Activated CD4-positive, alpha-beta T cell treated with anti-CD3 and anti-CD28 coated beads, Interleukin-2, Interleukin-4, amounts not matched to agents 100 ng/mL and 50 ng/mL, durations not matched to agents 16 hours and 8 hours (primary cell): ENCODE data around the gene FAM83C.

Experiments used
- DNase-seq: peaks from one replicate; pipeline ENCODE4 v3.0.0-alpha.2; 2020; ENCODE audit warnings: low spot score

FAM83C gene

GRCh38 chr20:35291654-35292503 is at the start of gene FAM83C:
Gene FAM83C, minus strand, starts transcription at chr20:35292425. Its CDS starts 121 bp downstream, at chr20:35292304.
- no peak for DNase-seq

GRCh38 chr20:35341366-35342028 is 49.3 kb upstream of the FAM83C start:
- DNase-seq: no peak

- no peak for DNase-seq
Measured at GRCh38 chr20:35340436-35340835, 48.2 kb upstream of the FAM83C start.

- DNase-seq: no peak
Measured at GRCh38 chr20:35339636-35340035, 47.4 kb upstream of the FAM83C start.

GRCh38 chr20:35339007-35339406 is 46.8 kb upstream of the FAM83C start:
- DNase-seq: no peak

DNA sequence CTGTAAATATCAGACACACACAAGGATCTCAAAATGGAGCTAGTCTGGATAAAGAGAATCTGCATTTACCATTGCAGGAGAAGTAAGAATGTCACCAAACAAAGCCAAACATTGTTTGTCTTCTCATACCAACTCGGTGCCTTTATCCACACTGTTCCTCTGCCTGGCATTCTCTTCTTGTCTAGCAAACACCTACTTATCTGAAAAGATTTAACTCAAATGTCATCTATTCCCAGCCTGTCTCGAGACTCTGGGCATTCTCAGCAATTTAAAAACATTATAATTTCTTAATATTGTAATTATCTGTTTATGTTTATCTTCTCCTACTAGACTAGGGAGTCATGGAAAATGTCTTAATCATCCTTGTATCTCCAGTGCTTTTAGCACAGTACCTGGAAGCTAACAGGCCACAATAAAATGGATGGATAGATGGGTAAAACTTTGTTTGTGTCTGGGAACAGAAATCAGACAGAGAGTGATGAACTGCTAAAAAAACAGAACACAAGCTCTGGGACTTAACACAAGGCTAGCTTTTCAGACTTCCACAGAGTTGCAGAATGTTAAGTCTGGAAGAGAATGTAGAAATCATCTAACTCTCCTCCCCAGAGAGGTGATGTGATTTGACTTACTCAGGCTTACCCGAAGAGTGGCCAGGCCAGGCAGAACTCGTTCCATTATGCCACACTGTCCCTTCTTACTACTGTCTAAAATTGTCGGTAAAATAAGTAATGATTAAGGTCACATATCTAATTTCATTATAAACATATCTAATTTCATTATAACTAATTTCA is 42.3 kb upstream of the FAM83C start:
- DNase-seq: no peak

DNA sequence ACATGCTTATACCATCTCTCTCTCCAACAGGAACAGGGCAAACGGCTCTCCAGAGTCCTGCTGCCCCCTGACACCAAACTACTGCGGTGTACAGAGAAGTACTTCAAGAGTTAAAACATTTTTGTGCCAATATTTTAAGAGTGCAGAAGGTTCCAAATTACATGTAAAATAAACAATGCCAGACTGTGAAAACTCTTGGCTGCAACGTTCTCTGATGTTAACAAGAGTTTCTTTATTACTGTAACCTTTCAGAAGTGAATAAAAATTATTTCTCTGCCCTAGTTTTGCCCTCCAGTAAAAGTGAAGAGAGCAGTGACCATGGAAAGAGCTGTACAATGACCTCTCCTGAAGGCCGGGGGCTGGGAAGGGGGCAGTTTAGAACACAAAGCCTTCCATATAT is 41.4 kb upstream of the FAM83C start:
- no peak for DNase-seq

- DNase-seq: no peak
Measured at GRCh38 chr20:35332540-35333200, 40.4 kb upstream of the FAM83C start.

DNA sequence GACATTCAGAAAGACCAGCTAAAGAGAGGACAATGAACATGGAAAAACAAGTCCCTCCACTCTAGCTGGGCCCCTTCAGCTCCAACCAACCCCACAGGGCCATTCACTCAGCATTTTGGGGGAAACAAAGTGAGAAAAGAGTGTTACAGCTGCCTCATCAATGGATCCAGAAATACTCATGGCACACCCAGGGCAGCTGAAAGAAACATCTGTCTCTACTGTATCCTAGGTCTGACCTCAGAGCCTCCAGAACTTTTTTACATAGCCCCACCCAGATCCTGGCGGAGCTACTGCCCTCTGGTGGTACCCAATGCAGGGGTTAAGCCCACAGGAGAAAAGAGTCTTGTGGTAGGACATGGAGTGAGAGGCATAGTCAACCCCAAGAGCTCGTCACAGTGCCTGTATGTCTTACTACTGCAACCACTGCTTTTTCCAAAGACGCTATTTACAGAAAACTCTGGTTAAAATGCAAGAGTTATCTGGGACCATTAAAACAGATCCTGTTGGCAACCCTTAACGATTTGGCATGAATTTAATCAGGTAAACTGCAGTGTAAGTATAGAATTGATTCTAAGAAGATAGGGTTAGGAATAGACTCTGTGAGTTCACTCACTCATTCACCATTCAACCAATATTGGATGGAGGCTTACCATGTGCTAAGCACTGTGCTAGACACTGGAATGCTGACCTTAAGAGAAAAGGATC is 37.4 kb upstream of the FAM83C start:
- peak; percentile 79 for DNase-seq

GRCh38 chr20:35328689-35329088 is 36.5 kb upstream of the FAM83C start:
- no peak for DNase-seq

GRCh38 chr20:35328095-35328685 is 36.0 kb upstream of the FAM83C start:
- no peak for DNase-seq

DNA sequence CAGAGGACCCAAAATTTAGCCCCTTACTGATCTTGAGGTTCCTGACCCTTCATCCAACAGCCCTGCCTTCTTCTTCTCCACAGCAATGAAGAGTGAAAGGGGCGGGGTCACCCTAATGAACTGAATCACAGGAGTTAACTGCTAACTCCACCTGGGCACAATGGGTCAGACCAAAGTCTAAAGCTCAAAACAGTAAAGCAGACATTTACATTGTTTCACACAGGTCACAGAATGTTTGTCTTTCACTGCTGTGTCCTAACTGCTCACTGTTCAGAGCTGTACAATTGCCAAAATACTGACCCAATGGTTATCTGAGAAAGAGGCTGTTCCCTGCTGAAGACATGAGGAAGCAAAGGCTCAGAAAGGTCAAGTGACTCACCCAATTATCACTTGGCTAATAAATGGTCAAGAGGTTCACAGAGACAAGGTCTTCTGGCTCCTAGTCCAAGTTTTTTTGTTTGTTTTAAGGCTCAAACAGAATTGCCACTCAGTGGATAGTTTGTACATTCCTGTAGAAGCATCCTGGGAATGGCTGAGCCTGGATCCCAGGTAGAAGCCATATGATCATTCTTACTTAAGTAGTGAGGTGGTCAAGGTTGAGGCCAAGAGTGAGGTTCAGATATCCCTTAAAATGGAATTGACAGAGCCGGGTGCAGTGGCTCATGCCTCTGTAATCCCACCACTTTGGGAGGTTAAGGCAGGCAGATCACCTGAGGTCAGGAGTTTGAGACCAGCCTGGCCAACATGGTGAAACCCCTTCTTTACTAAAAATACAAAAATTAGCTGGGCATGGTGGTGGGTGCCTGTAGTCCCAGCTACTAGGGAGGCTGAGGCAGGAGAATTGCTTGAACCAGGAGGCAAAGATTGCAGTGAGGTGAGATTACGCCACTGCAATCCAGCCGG is 35.1 kb upstream of the FAM83C start:
- DNase-seq: no peak

GRCh38 chr20:35326740-35327073 is 34.5 kb upstream of the FAM83C start:
- no peak for DNase-seq

DNA sequence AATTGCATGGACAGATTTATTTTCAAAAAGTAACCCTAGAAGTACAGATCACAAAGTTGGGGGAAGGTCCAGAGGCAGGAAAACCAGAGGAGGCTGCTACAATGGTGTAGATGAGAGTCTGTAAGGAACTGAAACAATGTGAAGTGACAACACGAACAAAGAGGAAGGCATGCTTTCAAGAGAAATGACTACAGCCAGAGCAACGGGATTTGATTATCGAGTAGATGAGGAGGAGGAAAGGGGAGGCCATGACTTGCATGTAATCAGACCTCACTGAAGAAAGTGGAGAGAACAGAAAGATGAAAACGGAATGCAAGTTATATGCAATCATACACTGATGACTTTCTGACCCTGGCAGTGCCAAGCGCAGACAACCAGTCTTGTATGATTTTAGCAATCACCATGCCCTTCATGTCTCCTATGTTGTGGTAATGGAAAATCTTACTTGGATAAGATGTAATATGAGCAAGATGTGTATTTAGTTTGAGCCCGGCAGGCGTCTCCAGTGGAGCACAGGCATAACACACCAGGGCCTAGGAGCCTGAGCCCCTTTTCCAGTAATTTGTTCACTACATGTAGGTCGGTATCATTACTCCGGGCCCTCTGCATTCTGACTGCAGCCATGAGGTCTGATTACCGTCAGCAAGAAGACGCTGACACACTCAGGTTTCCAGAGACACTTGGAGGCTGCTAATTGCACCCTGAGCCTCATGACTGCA is 34.0 kb upstream of the FAM83C start:
- DNase-seq: no peak

- DNase-seq: no peak
Measured at GRCh38 chr20:35325401-35325800, 33.2 kb upstream of the FAM83C start.

DNA sequence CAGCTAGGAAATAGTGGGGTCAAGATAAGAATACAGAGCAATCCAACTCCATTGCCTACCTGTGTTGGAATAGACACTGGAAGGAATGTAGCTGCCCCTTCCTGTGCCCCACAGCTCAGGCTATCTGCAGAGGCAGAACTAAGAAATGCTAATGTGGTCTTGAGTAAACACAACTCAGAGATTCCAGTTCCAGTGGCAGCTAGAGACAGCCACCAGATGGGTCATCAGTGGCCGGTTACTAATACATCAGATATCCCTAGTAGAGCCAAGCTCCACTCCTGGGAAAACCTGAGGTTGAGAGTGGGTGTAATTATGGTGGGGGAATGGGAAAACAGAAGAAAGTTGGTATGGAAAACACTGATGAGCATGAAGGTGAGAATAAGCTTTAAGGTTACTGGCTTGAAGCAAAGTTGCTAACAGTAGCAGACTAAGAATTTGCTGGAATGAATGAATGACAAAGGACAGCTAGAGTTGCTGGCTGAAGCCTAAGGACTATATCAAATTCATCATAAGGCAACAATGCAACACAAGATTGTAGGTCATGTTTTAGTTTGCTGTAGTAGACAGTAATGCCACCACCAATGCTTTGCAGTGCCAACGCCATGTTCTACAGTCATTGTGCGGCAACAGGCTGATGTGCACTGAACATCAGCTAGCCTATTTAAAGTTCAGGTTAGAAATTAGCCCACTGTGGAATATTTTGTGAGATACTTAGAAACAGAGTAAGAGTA is 28.3 kb upstream of the FAM83C start:
- no peak for DNase-seq

- DNase-seq: no peak
Measured at GRCh38 chr20:35319871-35320197, 27.6 kb upstream of the FAM83C start.

- DNase-seq: no peak
Measured at GRCh38 chr20:35319192-35319870, 27.1 kb upstream of the FAM83C start.
